C4-2B (cell line): ENCODE measurements around the gene NFE2L2.

Experiments used
- H3K27ac ChIP-seq: fragments of 450-650 bp; 2 replicates; pipeline ENCODE4 v1.5.1; 2017
- CTCF ChIP-seq: fragments of 450-650 bp; conservative IDR thresholded peaks from 2 replicates; pipeline ENCODE4 v1.5.1; 2017; ENCODE audit warnings: mild to moderate bottlenecking
- ZFX ChIP-seq: fragments of 450-650 bp; IDR thresholded peaks from 2 replicates; pipeline ENCODE4 v1.6.1; 2017

NFE2L2 gene

GRCh38 chr2:177256026-177256425, 8.5 kb downstream of the NFE2L2 start:
- TF ChIP-seq CTCF (no peak), ZFX (no peak)
- H3K27ac ChIP-seq, result no peak overlapping the region

GRCh38 chr2:177255227-177255601, 9.3 kb downstream of the NFE2L2 start:
- H3K27ac ChIP-seq, result no peak overlapping the region
- TF ChIP-seq ZFX (no peak), CTCF (no peak)

- no peak overlapping the region for H3K27ac ChIP-seq
- no peak for TF ChIP-seq ZFX
- peak; percentile 52 for TF ChIP-seq CTCF
These were observed 9.9 kb downstream of the NFE2L2 start for GRCh38 chr2:177254433-177255226.

GRCh38 chr2:177253704-177254103, 10.8 kb downstream of the NFE2L2 start:
- H3K27ac ChIP-seq, result no peak overlapping the region
- no peak for TF ChIP-seq ZFX
- no peak for TF ChIP-seq CTCF

GRCh38 chr2:177252808-177253531, 11.6 kb downstream of the NFE2L2 start:
- no peak for TF ChIP-seq CTCF
- no peak for TF ChIP-seq ZFX
- H3K27ac ChIP-seq, result no peak overlapping the region

GRCh38 chr2:177251165-177251542, 13.4 kb downstream of the NFE2L2 start:
- H3K27ac ChIP-seq, result no peak overlapping the region
- TF ChIP-seq ZFX, result no peak
- TF ChIP-seq CTCF, result no peak

GRCh38 chr2:177250461-177250860, 14.1 kb downstream of the NFE2L2 start:
- no peak for TF ChIP-seq CTCF
- H3K27ac ChIP-seq, result no peak overlapping the region
